Psoas muscle (tissue), 8 donors: ENCODE data around the gene GET4. TPM values are rescaled to one million over a fixed set of nuclear protein-coding genes. Genes with fewer than 3 reads are reported as not detected.

Source experiments
- ATAC-seq, 4 donors: fragments of 200-7000 bp; cut with Tn5 transposase; one replicate each; pipeline ENCODE4 v1.9.1; 2020; ENCODE audit warnings: moderate library complexity in 3 of 4, mild to moderate bottlenecking in 2 of 4
- DNase-seq, 2 donors: peaks; one replicate each; pipeline ENCODE4 v3.0.0-alpha.2; 2020
- H3K27ac ChIP-seq: fragments of 200-600 bp; one replicate; pipeline ENCODE4 v1.8.0; 2022
- H3K27me3 ChIP-seq, 3 donors: fragments of 200-600 bp in 1 of 3; one replicate each; pipeline versions ENCODE4 v1.6.1 to v1.8.0; 2013 to 2022; ENCODE audit warnings: low read length in 2 of 3, mild to moderate bottlenecking in 2 of 3, moderate library complexity in 1 of 3; ENCODE audit not compliant: insufficient read depth in 3 of 3
- H3K36me3 ChIP-seq, 2 donors: fragments of 200-600 bp in 1 of 2; one replicate each; pipeline versions ENCODE4 v1.6.1 to v1.8.0; 2013 to 2022; ENCODE audit warnings: low read depth in 1 of 2, mild to moderate bottlenecking in 1 of 2, moderate library complexity in 1 of 2; ENCODE audit not compliant: insufficient read depth in 1 of 2
- H3K4me1 ChIP-seq: fragments of 200-600 bp; one replicate; pipeline ENCODE4 v1.8.0; 2022
- H3K4me3 ChIP-seq: fragments of 200-600 bp; one replicate; pipeline ENCODE4 v1.8.0; 2022; ENCODE audit warnings: mild to moderate bottlenecking
- H3K9me3 ChIP-seq: fragments of 200-600 bp; one replicate; pipeline ENCODE4 v1.8.0; 2022
- WGBS, 3 donors: extraction: QIAGEN DNeasy Blood & Tissue Kit; methylation state at CpG; one replicate each; pipeline versions ENCODE4 v1.1.6 to v1.1.7; 2013; 5-methylcytosine and 5-hydroxymethylcytosine counted together
- intact Hi-C, 2 donors: fragments of 100-400 bp; cut with DNase I; formaldehyde crosslinking; loops; one replicate each; pipeline versions ENCODE4 v1.11.0 to v1.14.2; 2022
- polyA plus RNA-seq, 3 donors: library from polyadenylated mRNA; stranded (reverse); fragments of 200-250 nt; gene quantifications; one replicate each; pipeline ENCODE4 v1.2.3, GENCODE V29; 2013
- total RNA-seq, 4 donors: library from RNA; stranded (reverse); fragmentation: NEBNext Ultra II Directional in 2 of 4; extraction: Animal tissue kit (Norgen Biotek cat#: 25700) in 2 of 4; gene quantifications; one replicate each; pipeline versions ENCODE4 v1.2.1 to v1.2.4, GENCODE V29; 2021 to 2023
- TF ChIP-seq, protein P1 (sequence below): fragments of 200-600 bp; IDR thresholded peaks from one replicate; pipeline ENCODE4 v1.8.0; 2022; ENCODE audit warnings: antibody characterized with exemption
- donor health status: healthy with polysubstance abuse.
- donor health status: DM: no; HTN: no; CAD: no; lungs with moderate emphysema.
- donor health status: Bipolar disorder and iron deficiency.
- donor health status: healthy.
- donor health status: DM: yes; HTN: yes; CAD: no.
- donor health status: DM: no; HTN: no; CAD: no.
- donor health status: DM: no; HTN: no; CAD: no.
- donor health status: DM: yes; HTN: yes; CAD: no.

The GET4 gene
- total and polyA plus RNA-seq, 7 donors: 27.3 to 51.1 (median 36.8) TPM

DNA sequence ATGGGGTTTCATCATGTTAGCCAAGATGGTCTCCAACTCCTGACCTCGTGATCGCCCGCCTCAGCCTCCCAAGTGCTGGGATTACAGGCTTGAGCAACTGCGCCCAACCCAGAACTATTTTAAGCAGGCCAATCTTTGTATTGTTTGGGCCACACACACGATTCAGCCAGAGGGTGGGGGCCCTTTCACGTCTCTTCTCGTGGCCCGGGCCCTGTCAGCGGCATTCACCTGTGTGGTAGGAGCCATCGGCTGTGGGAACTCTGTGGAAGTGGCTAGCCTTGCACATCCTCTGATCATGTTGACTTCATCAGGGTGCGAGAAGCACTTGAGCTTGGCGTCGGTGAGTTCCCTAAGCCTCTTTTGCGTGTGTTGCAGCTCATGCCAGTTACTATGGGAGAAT, 27.2 kb upstream of the GET4 start:
- Histone ChIP-seq H3K4me3 (no peak overlapping the region), H3K36me3 (peaks cover 9 to 75% of the 10 kb centered on the region in 2 donors), H3K4me1 (peaks cover 4% of the 10 kb centered on the region), H3K27ac (no peak overlapping the region), H3K27me3 (no peaks in the 10 kb centered on the region), H3K9me3 (no peaks in the 10 kb centered on the region)
- TF ChIP-seq, protein P1, sequence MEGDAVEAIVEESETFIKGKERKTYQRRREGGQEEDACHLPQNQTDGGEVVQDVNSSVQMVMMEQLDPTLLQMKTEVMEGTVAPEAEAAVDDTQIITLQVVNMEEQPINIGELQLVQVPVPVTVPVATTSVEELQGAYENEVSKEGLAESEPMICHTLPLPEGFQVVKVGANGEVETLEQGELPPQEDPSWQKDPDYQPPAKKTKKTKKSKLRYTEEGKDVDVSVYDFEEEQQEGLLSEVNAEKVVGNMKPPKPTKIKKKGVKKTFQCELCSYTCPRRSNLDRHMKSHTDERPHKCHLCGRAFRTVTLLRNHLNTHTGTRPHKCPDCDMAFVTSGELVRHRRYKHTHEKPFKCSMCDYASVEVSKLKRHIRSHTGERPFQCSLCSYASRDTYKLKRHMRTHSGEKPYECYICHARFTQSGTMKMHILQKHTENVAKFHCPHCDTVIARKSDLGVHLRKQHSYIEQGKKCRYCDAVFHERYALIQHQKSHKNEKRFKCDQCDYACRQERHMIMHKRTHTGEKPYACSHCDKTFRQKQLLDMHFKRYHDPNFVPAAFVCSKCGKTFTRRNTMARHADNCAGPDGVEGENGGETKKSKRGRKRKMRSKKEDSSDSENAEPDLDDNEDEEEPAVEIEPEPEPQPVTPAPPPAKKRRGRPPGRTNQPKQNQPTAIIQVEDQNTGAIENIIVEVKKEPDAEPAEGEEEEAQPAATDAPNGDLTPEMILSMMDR: no peak
- 86 to 92% (median 91%) methylated on average over 14 of the region's 14 CpGs for WGBS, 3 donors
- DNase-seq (no peak), ATAC-seq (peak in 3 of 4 donors; percentile 20 to 41 (median 28))
- intact Hi-C loops: no loop called here

DNA sequence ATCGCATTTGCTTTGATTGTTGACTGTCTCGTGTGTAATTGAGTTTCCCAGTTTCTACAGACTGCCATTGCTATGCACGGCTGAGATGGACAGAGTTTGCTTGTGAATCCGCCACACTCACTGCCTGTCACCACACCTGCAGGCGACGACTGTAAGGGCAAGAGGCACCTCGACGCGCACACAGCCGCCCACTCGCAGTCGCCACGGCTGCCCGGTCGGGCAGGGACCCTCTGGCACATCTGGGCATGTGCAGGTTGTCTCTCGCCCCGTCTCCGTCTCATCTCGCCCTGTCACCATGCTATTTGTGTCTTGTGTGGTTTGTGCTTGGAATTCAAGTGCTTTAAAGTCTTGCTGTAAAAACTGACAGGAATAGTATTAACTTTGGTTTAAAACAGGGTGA, 26.6 kb upstream of the GET4 start:
- 91 to 93% (median 93%) methylated on average over 19 of the region's 19 CpGs for WGBS, 3 donors
- Histone ChIP-seq H3K27me3 (no peaks in the 10 kb centered on the region), H3K4me1 (peaks cover 4% of the 10 kb centered on the region), H3K27ac (no peak overlapping the region), H3K9me3 (no peaks in the 10 kb centered on the region), H3K36me3 (peaks cover 9 to 75% of the 10 kb centered on the region in 2 donors), H3K4me3 (no peak overlapping the region)
- ATAC-seq: no peak
- no peak for DNase-seq
- intact Hi-C loops: no loop called here
- TF ChIP-seq, protein P1: no peak

DNA sequence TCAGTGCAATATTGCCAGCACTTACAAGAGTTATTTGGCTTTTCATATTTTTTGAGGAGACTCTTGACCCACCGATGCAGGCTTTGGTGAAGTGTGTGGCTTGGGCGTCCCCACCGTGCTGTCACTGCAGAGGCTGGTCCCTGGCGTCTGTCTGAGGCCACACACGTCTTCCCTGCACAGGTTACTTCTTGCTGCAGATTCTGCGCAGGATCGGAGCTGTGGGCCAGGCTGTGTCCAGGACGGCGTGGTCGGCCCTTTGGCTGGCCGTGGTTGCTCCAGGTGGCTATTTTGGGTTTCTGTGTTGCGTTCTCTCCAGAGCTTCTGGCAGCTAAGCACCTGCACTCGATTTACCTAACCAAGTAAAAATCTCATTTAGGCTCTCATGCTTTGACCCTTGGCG, 25.1 kb upstream of the GET4 start:
- Histone ChIP-seq H3K27ac (no peak overlapping the region), H3K4me3 (no peak overlapping the region), H3K36me3 (peaks cover 9 to 77% of the 10 kb centered on the region in 2 donors), H3K9me3 (no peaks in the 10 kb centered on the region), H3K4me1 (peaks cover 4% of the 10 kb centered on the region), H3K27me3 (no peaks in the 10 kb centered on the region)
- TF ChIP-seq, protein P1: no peak
- 50 to 74% (median 58%) methylated on average over 14 of the region's 14 CpGs for WGBS, 3 donors
- ATAC-seq (peak in 3 of 4 donors; percentile 51 to 69 (median 65)), DNase-seq (no peak)
- intact Hi-C loops: no loop called here

DNA sequence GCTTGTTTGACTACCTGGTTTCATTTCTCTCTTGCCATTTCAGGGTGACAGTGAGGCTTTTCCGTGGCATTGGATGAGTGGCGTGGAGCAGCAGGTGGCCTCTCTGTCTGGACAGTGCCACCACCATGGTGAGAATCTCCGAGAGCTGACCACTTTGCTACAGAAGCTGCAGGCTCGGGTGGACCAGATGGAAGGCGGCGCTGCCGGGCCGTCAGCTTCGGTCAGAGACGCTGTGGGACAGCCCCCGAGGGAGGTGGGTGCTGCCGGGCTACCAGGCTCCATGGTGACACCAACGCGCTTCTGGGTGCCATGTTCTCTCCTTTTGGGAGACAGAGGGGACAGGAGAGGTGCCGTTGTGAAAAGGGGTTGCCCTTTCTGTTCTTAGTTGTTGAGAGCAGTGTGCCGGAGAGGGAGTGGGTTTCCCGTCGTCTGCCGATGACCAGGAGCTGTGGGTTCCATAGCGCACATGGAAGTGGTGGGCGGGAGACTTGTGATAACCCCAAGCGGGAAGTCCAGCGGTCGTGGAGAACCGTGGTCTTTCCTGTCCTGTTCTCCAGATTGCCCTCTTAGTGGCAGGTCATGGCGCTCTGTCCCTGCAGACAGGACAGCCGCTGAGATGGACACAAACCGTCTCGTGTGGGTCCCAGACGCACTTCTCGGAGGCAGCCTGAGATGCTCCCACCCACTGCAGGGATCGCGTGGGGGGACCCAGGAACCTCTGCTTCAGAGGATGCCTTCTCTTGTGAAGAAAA, 22.8 kb upstream of the GET4 start:
- no peak for DNase-seq
- WGBS, 3 donors: 86 to 87% (median 87%) methylated on average over 32 to 33 of the region's 33 CpGs

More for the DNA sequence above, 22.8 kb upstream of the GET4 start:
- TF ChIP-seq, protein P1: no peak
- H3K4me1 ChIP-seq: peaks cover 4% of the 10 kb centered on the region
- no peak overlapping the region for H3K27ac ChIP-seq
- H3K36me3 ChIP-seq: peaks cover 9 to 97% of the 10 kb centered on the region in 2 donors
- ATAC-seq: no peak
- H3K9me3 ChIP-seq: no peaks in the 10 kb centered on the region
- no peak overlapping the region for H3K4me3 ChIP-seq
- intact Hi-C loops: no loop called here
- no peaks in the 10 kb centered on the region for H3K27me3 ChIP-seq
